Measurements from ENCODE around the gene LGI4.

GRCh38 chr19:35167251-35168119 is 32.6 kb upstream of the LGI4 start:
- no peak for TF ChIP-seq CTCF (IDR thresholded peaks at IDR 0.05)
- no peak for TF ChIP-seq POLR2A (IDR thresholded peaks at IDR 0.05)
